Lower lobe of right lung (tissue), 2 donors: Measurements from ENCODE around the gene PRND. TPM values are rescaled to one million over a fixed set of nuclear protein-coding genes. Genes with fewer than 3 reads are reported as not detected.
A peak's percentile ranks its signal among the peaks of the same experiment; 100 is the strongest.

ENCODE experiments used
- ATAC-seq, 2 donors: fragments of 200-7000 bp; cut with Tn5 transposase; one replicate each; pipeline ENCODE4 v1.9.1; 2020 to 2022; ENCODE audit warnings: mild to moderate bottlenecking in 2 of 2, moderate library complexity in 2 of 2
- DNase-seq: peaks from one replicate; pipeline ENCODE4 v3.0.0-alpha.2; 2020
- H3K27ac ChIP-seq: fragments of 200-600 bp; one replicate; pipeline ENCODE4 v1.8.0; 2022
- H3K27me3 ChIP-seq: fragments of 200-600 bp; one replicate; pipeline ENCODE4 v1.8.0; 2022; ENCODE audit warnings: low read depth
- H3K36me3 ChIP-seq: fragments of 200-600 bp; one replicate; pipeline ENCODE4 v1.8.0; 2022; ENCODE audit warnings: mild to moderate bottlenecking
- H3K4me1 ChIP-seq: fragments of 200-600 bp; one replicate; pipeline ENCODE4 v1.8.0; 2022
- H3K4me3 ChIP-seq: fragments of 200-600 bp; one replicate; pipeline ENCODE4 v1.8.0; 2022; ENCODE audit warnings: mild to moderate bottlenecking
- H3K9me3 ChIP-seq: fragments of 200-600 bp; one replicate; pipeline ENCODE4 v1.8.0; 2022
- intact Hi-C: fragments of 100-400 bp; cut with DNase I; formaldehyde crosslinking; loops from one replicate; pipeline ENCODE4 v1.11.0; 2022
- total RNA-seq: library from RNA; stranded (reverse); fragmentation: NEBNext Ultra II Directional; extraction: Animal tissue kit (Norgen Biotek cat#: 25700); gene quantifications from one replicate; pipeline ENCODE4 v1.2.1, GENCODE V29; 2021
- TF ChIP-seq, protein P1 (sequence below): fragments of 200-600 bp; IDR thresholded peaks from one replicate; pipeline ENCODE4 v1.8.0; 2022; ENCODE audit warnings: antibody characterized with exemption, mild to moderate bottlenecking
- donor health status: DM: no; HTN: yes; CAD: no; lungs with severe emphysema.

PRND gene
- total RNA-seq, 1 donor from 2014 or later, result not detected

DNA sequence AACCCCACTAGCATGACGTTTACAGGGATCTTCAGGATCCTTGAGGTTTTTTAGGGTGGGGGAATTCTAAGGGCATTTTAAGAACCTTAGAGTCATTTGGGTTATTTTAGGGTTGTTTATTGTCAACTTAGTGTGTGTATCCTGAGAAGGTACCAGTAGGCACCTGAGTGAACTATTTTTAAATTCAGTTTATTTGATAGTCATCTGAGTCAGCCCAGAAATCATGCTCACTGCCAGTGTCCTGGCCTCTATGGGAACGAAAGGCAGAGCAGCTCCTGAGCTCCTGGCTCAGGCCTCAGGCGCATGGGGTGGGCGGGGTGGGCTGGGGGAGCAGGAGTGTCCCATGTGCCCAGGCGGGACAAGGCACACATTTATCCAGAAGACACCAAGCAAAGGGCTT lies 52.0 kb downstream of the PRND start:
- Histone ChIP-seq H3K9me3 (peaks cover 8% of the 10 kb centered on the region), H3K27me3 (no peaks in the 10 kb centered on the region), H3K4me3 (no peak overlapping the region), H3K36me3 (no peaks in the 10 kb centered on the region), H3K27ac (peak overlapping the region; percentile 20), H3K4me1 (no peaks in the 10 kb centered on the region)
- DNase-seq (no peak), ATAC-seq (no peak)
- TF ChIP-seq, protein P1, sequence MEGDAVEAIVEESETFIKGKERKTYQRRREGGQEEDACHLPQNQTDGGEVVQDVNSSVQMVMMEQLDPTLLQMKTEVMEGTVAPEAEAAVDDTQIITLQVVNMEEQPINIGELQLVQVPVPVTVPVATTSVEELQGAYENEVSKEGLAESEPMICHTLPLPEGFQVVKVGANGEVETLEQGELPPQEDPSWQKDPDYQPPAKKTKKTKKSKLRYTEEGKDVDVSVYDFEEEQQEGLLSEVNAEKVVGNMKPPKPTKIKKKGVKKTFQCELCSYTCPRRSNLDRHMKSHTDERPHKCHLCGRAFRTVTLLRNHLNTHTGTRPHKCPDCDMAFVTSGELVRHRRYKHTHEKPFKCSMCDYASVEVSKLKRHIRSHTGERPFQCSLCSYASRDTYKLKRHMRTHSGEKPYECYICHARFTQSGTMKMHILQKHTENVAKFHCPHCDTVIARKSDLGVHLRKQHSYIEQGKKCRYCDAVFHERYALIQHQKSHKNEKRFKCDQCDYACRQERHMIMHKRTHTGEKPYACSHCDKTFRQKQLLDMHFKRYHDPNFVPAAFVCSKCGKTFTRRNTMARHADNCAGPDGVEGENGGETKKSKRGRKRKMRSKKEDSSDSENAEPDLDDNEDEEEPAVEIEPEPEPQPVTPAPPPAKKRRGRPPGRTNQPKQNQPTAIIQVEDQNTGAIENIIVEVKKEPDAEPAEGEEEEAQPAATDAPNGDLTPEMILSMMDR, result no peak
- intact Hi-C loops, result no loop called here

DNA sequence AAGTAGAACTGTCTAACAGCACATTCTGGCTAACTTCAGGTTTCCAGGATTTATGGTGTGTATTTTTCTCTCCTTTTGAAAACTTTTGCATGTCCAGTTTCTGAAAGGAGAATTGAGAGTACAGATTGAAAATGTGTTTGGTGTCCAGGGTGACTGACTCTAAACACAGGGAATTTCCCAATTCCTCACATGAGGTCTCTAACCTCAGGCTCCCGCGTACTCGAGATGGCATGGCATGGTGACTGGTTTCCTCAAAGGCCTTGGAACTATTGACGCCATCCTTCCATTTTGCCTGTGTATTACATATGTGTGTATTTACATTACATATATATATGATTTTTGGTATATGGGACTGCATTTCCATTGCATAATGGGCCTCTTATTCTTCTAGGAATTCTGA lies 52.5 kb downstream of the PRND start:
- TF ChIP-seq, protein P1, result no peak
- H3K27me3 ChIP-seq, result no peaks in the 10 kb centered on the region
- no peaks in the 10 kb centered on the region for H3K4me1 ChIP-seq
- H3K27ac ChIP-seq, result no peak overlapping the region
- intact Hi-C loops, result no loop called here
- H3K9me3 ChIP-seq, result peaks cover 8% of the 10 kb centered on the region
- no peak overlapping the region for H3K4me3 ChIP-seq
- DNase-seq (no peak), ATAC-seq (peak; percentile 55 to 71)
- H3K36me3 ChIP-seq, result no peaks in the 10 kb centered on the region

DNA sequence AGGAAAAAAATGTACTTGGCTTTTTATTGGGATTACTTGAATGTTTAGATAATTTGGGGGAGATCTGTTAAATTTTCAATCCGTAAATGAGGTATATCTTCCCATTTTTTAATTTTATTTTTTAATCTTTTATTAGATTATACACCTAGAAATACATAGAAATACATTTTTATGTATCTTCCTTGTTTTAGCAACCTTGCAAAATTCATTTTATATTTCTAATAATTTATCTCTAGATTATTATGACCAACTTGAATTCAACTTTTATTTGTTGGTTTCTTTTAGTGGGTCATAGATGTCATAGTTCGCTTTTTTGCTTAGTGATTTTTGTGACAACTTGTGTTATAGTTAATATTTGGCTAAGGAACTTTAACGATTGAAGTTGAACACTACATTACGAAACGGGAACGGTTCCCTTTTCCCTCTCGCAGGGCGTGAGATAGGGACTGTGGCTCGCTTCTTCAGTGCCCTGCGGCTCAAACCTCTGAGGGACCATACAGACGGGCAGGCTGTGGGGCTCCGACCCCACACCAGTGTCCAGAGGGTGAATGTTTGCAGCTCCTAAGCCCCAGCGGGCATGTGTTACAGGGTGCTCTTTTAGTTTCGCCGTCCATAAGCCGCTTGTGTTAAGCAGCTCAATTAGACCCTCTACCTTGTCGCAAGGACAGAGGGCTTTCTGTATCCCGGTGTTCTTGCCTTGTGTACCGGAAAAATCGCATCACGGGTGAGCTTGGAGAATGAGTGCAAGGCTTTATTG lies 53.8 kb downstream of the PRND start:
- DNase-seq, result peak; percentile 55
- ATAC-seq, result peak; percentile 35 to 69
- Histone ChIP-seq H3K27me3 (no peaks in the 10 kb centered on the region), H3K27ac (no peak overlapping the region), H3K4me3 (no peak overlapping the region), H3K36me3 (no peaks in the 10 kb centered on the region), H3K9me3 (peaks cover 8% of the 10 kb centered on the region), H3K4me1 (no peaks in the 10 kb centered on the region)
- intact Hi-C loops, result no loop called here
- TF ChIP-seq, protein P1, result no peak

DNA sequence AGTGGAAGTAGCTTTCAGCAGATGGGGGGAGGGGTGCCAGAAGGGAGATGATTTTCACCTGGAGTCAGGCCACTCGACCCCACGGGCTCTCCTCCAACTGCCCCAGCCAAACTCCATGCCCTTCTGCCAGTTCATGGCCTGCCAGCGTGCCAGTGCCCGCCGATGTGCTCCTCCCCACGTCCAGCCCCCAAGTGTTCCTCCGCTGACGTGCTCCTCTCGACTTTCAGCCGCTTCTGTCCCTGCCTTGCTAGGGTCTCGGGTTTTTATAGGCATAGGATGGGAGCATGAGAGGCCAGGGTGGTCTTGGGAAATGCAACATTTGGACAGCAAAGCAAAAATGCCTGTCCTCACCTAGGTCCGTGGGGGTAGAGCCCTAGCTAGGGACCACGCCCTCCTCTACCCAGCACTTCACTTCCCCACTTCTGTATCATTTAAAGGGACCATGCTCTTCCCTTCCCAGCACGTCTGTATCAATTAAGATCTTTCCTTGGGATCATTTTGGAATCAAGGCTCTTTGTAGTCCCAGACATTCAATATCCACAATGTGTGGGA lies 54.4 kb downstream of the PRND start:
- H3K27ac ChIP-seq, result no peak overlapping the region
- TF ChIP-seq, protein P1, result no peak
- no peak for DNase-seq
- no peak for ATAC-seq
- no peaks in the 10 kb centered on the region for H3K36me3 ChIP-seq
- H3K4me1 ChIP-seq, result no peaks in the 10 kb centered on the region
- peaks cover 8% of the 10 kb centered on the region for H3K9me3 ChIP-seq
- H3K4me3 ChIP-seq, result peak overlapping the region; percentile 10
- intact Hi-C loops, result no loop called here
- no peaks in the 10 kb centered on the region for H3K27me3 ChIP-seq

Other genes starting within 250 kb of the PRND start
- gene PRNP, start 35.5 kb upstream of the PRND start, total RNA-seq, result 79.5 TPM
- 29.7 TPM for gene RASSF2, start 101.7 kb downstream of the PRND start, total RNA-seq